ENCODE results near the gene AASDHPPT. TPM values are rescaled to one million over a fixed set of nuclear protein-coding genes. Genes with fewer than 3 reads are reported as not detected.
A peak's percentile ranks its signal among the peaks of the same experiment; 100 is the strongest.

The AASDHPPT gene
- total and polyA plus RNA-seq, 2 of the 4 experiments (the other 2 are of a cell fraction), result 22.0 to 56.3 TPM

DNA sequence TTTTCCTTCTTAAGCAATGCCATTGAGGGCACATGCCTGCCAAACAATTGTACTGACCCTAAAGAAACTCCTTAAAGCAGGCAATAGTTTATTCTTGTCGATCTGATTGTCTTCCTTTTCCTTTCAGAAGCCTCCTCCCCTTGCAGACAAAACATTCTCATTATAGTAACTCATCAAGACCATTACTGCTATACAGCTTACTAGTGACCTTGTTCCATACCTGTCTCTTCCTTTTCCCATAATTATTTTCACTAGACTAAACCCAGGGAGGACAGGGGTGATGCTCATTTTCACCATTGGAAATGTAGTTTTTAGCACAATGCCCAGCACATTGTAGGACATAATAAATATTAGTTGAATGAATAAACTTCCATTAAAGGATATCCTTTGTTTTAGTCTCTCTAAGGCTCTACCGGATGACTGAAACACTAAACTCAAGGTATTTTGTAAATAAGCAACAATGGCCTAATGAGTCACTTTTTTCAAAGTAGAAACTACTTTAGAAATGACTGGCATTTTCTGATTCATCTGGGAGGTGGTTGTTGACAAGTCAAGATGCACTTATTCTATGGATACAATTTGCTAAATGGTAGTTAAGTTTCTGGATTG, 46.2 kb upstream of the AASDHPPT start:
- H2BK5ac ChIP-seq (ENCODE audit: low read depth, low read length, poor library complexity, severe bottlenecking), result peak overlapping the region; percentile 60
- H3K56ac ChIP-seq (ENCODE audit: extremely low read depth, insufficient read depth, low read length), result no peak overlapping the region
- H4K91ac ChIP-seq (ENCODE audit: insufficient read depth, low read depth, low read length), result no peak overlapping the region
- no peaks in the 10 kb centered on the region for H3K9me1 ChIP-seq (ENCODE audit: insufficient read depth, low read length)
- no peaks in the 10 kb centered on the region for H3K79me1 ChIP-seq (ENCODE audit: low read depth in 1 of 2, low read length in 2 of 2)
- peak overlapping the region; percentile 13; the same call in 1 of the 2 replicates for H3K14ac ChIP-seq (replicated peaks; ENCODE audit: low read depth, low read length)
- ChIA-PET CTCF (no interaction called here), POLR2A (ENCODE audit: unreplicated experiment) (interaction anchor here (0.6 kb wide), 1 partner anchor 30 kb away, joined by 3 read pairs; no protein-coding TSS in a partner anchor)
- peak overlapping the region; percentile 12; the same call in 1 of the 2 replicates for H2BK120ac ChIP-seq (ENCODE audit: low read depth, low read length)
- H3K27me3 ChIP-seq (ENCODE audit: control insufficient read depth, insufficient read depth, low read length), result no peaks in the 10 kb centered on the region
- no peaks in the 10 kb centered on the region for H4K20me1 ChIP-seq (ENCODE audit: insufficient read depth, low read length)
- intact Hi-C loops (cut with micrococcal nuclease), result no loop called here
- H2AFZ ChIP-seq (replicated peaks; ENCODE audit: low read length, poor library complexity), result no peak overlapping the region
- DNase-seq (peak; percentile 35), ATAC-seq (ENCODE audit: low read depth) (peak; percentile 48)
- no peak overlapping the region for H3K23ac ChIP-seq (ENCODE audit: low read depth, low read length)
- no peak overlapping the region for H3K27ac ChIP-seq (ENCODE audit: insufficient read depth, low read length)
- BruUV-seq (replicated peaks), result no TSS peak
- H4K5ac ChIP-seq (ENCODE audit: low read depth, low read length), result peak overlapping the region; percentile 28; the same call in 1 of the 2 replicates
- no peaks in the 10 kb centered on the region; the same call in 1 of the 2 replicates for H3K4me1 ChIP-seq (ENCODE audit: control insufficient read depth, insufficient read depth, low read length)
- H4K8ac ChIP-seq (ENCODE audit: low read depth in 2 of 2, low read length in 2 of 2), result peak overlapping the region; percentile 58 to 63; a peak in 3 of 4 replicates
- WGBS, 2 experiments (ENCODE audit: extremely low coverage in 2 of 2, insufficient read length in 1 of 2), result no CpG with 5 or more reads among the region's 2 CpGs
- H3K9me3 ChIP-seq (ENCODE audit: control insufficient read depth, insufficient read depth, low read length), result no peaks in the 10 kb centered on the region
- H2AK5ac ChIP-seq (ENCODE audit: low read depth, low read length), result no peak overlapping the region
- no peaks in the 10 kb centered on the region for H3K36me3 ChIP-seq (ENCODE audit: control insufficient read depth, insufficient read depth, low read length)
- no peak overlapping the region; the same call in 1 of the 2 replicates for H3K4ac ChIP-seq (ENCODE audit: low read depth, low read length)
- H2BK20ac ChIP-seq (ENCODE audit: low read depth, low read length), result peak overlapping the region; percentile 16; the same call in 1 of the 2 replicates
- H3K4me3 ChIP-seq (ENCODE audit: insufficient read depth, low read depth, low read length), result no peak overlapping the region
- no peak overlapping the region for H3K9ac ChIP-seq (ENCODE audit: low read depth, low read length)
- H3K4me2 ChIP-seq (ENCODE audit: low read depth, low read length), result no peak overlapping the region
- H2BK15ac ChIP-seq (ENCODE audit: low read depth, low read length), result peak overlapping the region; percentile 90; the same call in 2 of the 3 replicates
- H3K18ac ChIP-seq (ENCODE audit: low read depth, low read length), result peak overlapping the region; percentile 5; the same call in 1 of the 2 replicates
- no peak for TF ChIP-seq CEBPB (IDR thresholded peaks at IDR 0.05; ENCODE audit: low read depth, low read length)
- TF ChIP-seq, protein P1, sequence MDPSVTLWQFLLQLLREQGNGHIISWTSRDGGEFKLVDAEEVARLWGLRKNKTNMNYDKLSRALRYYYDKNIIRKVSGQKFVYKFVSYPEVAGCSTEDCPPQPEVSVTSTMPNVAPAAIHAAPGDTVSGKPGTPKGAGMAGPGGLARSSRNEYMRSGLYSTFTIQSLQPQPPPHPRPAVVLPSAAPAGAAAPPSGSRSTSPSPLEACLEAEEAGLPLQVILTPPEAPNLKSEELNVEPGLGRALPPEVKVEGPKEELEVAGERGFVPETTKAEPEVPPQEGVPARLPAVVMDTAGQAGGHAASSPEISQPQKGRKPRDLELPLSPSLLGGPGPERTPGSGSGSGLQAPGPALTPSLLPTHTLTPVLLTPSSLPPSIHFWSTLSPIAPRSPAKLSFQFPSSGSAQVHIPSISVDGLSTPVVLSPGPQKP (IDR thresholded peaks at IDR 0.05; ENCODE audit: borderline replicate concordance, low read depth, low read length), result no peak
- dilution Hi-C loops (cut with HindIII; ENCODE audit: low sequenced_read_pairs, unreplicated experiment), result no loop called here
- H2AK9ac ChIP-seq (replicated peaks; ENCODE audit: low read depth, low read length, poor library complexity), result no peak overlapping the region
- in situ Hi-C loops (cut with MboI; ENCODE audit: low sequenced_read_pairs), result no loop called here
